SH-SY5Y (cell line): ENCODE measurements around the gene DLGAP1.

ENCODE experiments used
- GATA2 ChIP-seq: IDR thresholded peaks from 2 replicates; pipeline ENCODE4 v1.6.1; 2011; ENCODE audit warnings: mild to moderate bottlenecking, low read depth, low read length
- GATA3 ChIP-seq: IDR thresholded peaks from 2 replicates; pipeline ENCODE4 v1.6.1; 2011; ENCODE audit warnings: low read depth, mild to moderate bottlenecking, low read length, moderate library complexity

GRCh38 chr18:3671176-3671575, 783.9 kb downstream of the DLGAP1 start:
- TF ChIP-seq GATA2 (no peak), GATA3 (no peak)
